K562 (cell line): ENCODE results near the gene ITSN2. TPM values are rescaled to one million over a fixed set of nuclear protein-coding genes. Genes with fewer than 3 reads are reported as not detected.

ENCODE experiments used
- AFF1 ChIP-seq, 2 experiments: fragments of 450-650 bp; IDR thresholded peaks; 2 replicates each; pipeline ENCODE4 v1.6.1; 2018; ENCODE audit warnings: mild to moderate bottlenecking in 2 of 2, low read depth in 1 of 2; ENCODE audit not compliant: partially characterized antibody in 2 of 2
- C11orf30 ChIP-seq: fragments of 450-650 bp; IDR thresholded peaks from 2 replicates; pipeline ENCODE4 v1.6.1; 2016; ENCODE audit warnings: low read depth, mild to moderate bottlenecking
- CHD2 ChIP-seq: IDR thresholded peaks from 2 replicates; pipeline ENCODE4 v1.6.1; 2011; ENCODE audit warnings: low read depth, low read length
- CREB3L1 ChIP-seq: fragments of 450-650 bp; IDR thresholded peaks from 2 replicates; pipeline ENCODE4 v1.6.1; 2014; ENCODE audit warnings: low read depth, mild to moderate bottlenecking, moderate library complexity, borderline replicate concordance
- NFE2 ChIP-seq: IDR thresholded peaks from 2 replicates; pipeline ENCODE4 v1.6.1; 2014; ENCODE audit warnings: antibody characterized with exemption, low read depth
- RB1 ChIP-seq: fragments of 450-650 bp; IDR thresholded peaks from 2 replicates; pipeline ENCODE4 v1.6.1; 2017; ENCODE audit warnings: low read depth, mild to moderate bottlenecking
- SRSF7 ChIP-seq: fragments of 200-400 bp; formaldehyde crosslinking; optimal IDR thresholded peaks from 2 replicates; pipeline ENCODE3; 2017; ENCODE audit warnings: mild to moderate bottlenecking, low read depth, low read length
- TRIM28 ChIP-seq: fragments of 450-650 bp; IDR thresholded peaks from 2 replicates; pipeline ENCODE4 v1.6.1; 2017
- VEZF1 ChIP-seq: fragments of 200-800 bp; sonication (Bioruptor generic); IDR thresholded peaks from 2 replicates; pipeline ENCODE4 v1.6.1; 2017; ENCODE audit warnings: missing genetic modification characterization, missing compliant biosample characterization
- ZHX1 ChIP-seq: fragments of 150-350 bp; conservative IDR thresholded peaks from 2 replicates; pipeline ENCODE4 v1.6.1; 2014; ENCODE audit warnings: low read length
- ZNF175 ChIP-seq: fragments of 200-800 bp; sonication (Bioruptor generic); IDR thresholded peaks from 2 replicates; pipeline ENCODE4 v1.6.1; 2016; ENCODE audit warnings: low read depth, mild to moderate bottlenecking, missing genetic modification characterization, missing compliant biosample characterization
- ZNF253 ChIP-seq: fragments of 250-450 bp; sonication (Bioruptor Pico); conservative IDR thresholded peaks from 2 replicates; pipeline ENCODE4 v1.6.1; 2021; ENCODE audit warnings: mild to moderate bottlenecking
- ZNF316 ChIP-seq: fragments of 450-650 bp; IDR thresholded peaks from 2 replicates; pipeline ENCODE4 v1.6.1; 2016
- ZNF398 ChIP-seq: fragments of 250-450 bp; sonication (Bioruptor Pico); IDR thresholded peaks from 2 replicates; pipeline ENCODE4 v1.8.0; 2021; ENCODE audit warnings: moderate library complexity, mild to moderate bottlenecking, inconsistent platforms
- ZNF668 ChIP-seq: fragments of 250-450 bp; sonication (Bioruptor Pico); IDR thresholded peaks from 2 replicates; pipeline ENCODE4 v1.8.0; 2022; ENCODE audit warnings: mild to moderate bottlenecking, inconsistent platforms
- polyA plus RNA-seq, 8 experiments: library from polyadenylated mRNA; depleted of rRNA in 4 of 8; stranded (reverse) in 5 of 8; unstranded in 3 of 8; fragments of >200 nt; fragmentation: Nextera tagmentation in 2 of 8; fragmentation: Illumina TruSeq in 1 of 8; extraction: Ambion mirVana in 2 of 8; extraction: Trizol in 1 of 8; gene quantifications; 2 replicates each; pipeline versions ENCODE4 v1.2.1 to v1.2.3, GENCODE V29; 2011 to 2014; ENCODE audit warnings: inconsistent platforms in 1 of 8, missing spikeins in 1 of 8
- total RNA-seq, 7 experiments: library from RNA; depleted of rRNA in 6 of 7; stranded (reverse); fragments of >200 nt in 6 of 7; fragmentation: Illumina TruSeq in 2 of 7; extraction: Trizol in 2 of 7; gene quantifications; 2 replicates each; pipeline versions ENCODE4 v1.2.1 to v1.2.3, GENCODE V29; 2011 to 2021; ENCODE audit warnings: low replicate concordance in 1 of 7

Gene ITSN2
- total and polyA plus RNA-seq, 9 of the 15 experiments (the other 6 are each of a cell fraction or from before 2014, with no cell fraction given) = 6.6 to 19.9 (median 15.2) TPM

GRCh38 chr2:24238158-24238557, 122.2 kb downstream of the ITSN2 start (continued):
- TF ChIP-seq AFF1 (IDR thresholded peaks at IDR 0.05; ENCODE audit: low read depth in 1 of 2, partially characterized antibody in 2 of 2) (no peak), ZNF175 (no peak), ZNF668 (no peak), C11orf30 (no peak), CHD2 (no peak), RB1 (no peak), ZHX1 (no peak), VEZF1 (CRISPR knock-in tag) (no peak), SRSF7 (no peak), ZNF253 (CRISPR knock-in tag) (no peak), NFE2 (no peak), ZNF398 (no peak), CREB3L1 (no peak), TRIM28 (no peak), ZNF316 (no peak)
